GM18502 (cell line): ENCODE results near the gene ZMAT1.
A peak's percentile ranks its signal among the peaks of the same experiment; 100 is the strongest.
"Not testable (repeated sequence)": the region's sequence is repeated elsewhere in the genome, so short reads cannot be mapped to it uniquely, and the experiment has no call there.

Source experiments
- ATAC-seq: cut with Tn5 transposase; IDR thresholded peaks from one replicate; pipeline ENCODE4 v1.9.1; 2021; ENCODE audit warnings: mild to moderate bottlenecking; ENCODE audit not compliant: unreplicated experiment, poor library complexity

The ZMAT1 gene

GRCh38 chrX:101931488-101932248 is at the start of gene ZMAT1:
Gene ZMAT1 (minus strand): TSS chrX:101932027. CDS start chrX:101932008, 19 bp downstream.
- ATAC-seq: peak; percentile 89

- no peak for ATAC-seq
These were observed 45.3 kb upstream of the ZMAT1 start for GRCh38 chrX:101977106-101977505.

- no peak for ATAC-seq
These were observed 41.2 kb upstream of the ZMAT1 start for GRCh38 chrX:101973066-101973465.

GRCh38 chrX:101964923-101965539 is 33.2 kb upstream of the ZMAT1 start:
- not testable (repeated sequence) for ATAC-seq

GRCh38 chrX:101958139-101958538 is 26.3 kb upstream of the ZMAT1 start:
- no peak for ATAC-seq

- no peak for ATAC-seq
These were observed 25.3 kb upstream of the ZMAT1 start for GRCh38 chrX:101957174-101957573.

- ATAC-seq: no peak
These were observed 24.7 kb upstream of the ZMAT1 start for GRCh38 chrX:101956556-101956955.

- no peak for ATAC-seq
These were observed 18.8 kb upstream of the ZMAT1 start for GRCh38 chrX:101950581-101950980.

GRCh38 chrX:101932249-101932570 is 383 bp upstream of the ZMAT1 start:
- no peak for ATAC-seq

GRCh38 chrX:101931136-101931487 is 715 bp downstream of the ZMAT1 start:
- peak; percentile 8 for ATAC-seq

- ATAC-seq: no peak
These were observed 6.1 kb downstream of the ZMAT1 start for GRCh38 chrX:101925733-101926132.

GRCh38 chrX:101918751-101919150 is 13.1 kb downstream of the ZMAT1 start:
- no peak for ATAC-seq

- ATAC-seq: no peak
These were observed 25.6 kb downstream of the ZMAT1 start for GRCh38 chrX:101906136-101906796.

GRCh38 chrX:101904996-101905395 is 26.8 kb downstream of the ZMAT1 start:
- no peak for ATAC-seq
